Loucy (cell line): ENCODE measurements around the gene ACTL6B.

ENCODE experiments used
- EZH2phosphoT487 ChIP-seq: fragments of 200-600 bp; IDR thresholded peaks from 2 replicates; pipeline ENCODE4 v1.6.1; 2018; ENCODE audit warnings: antibody characterized with exemption, mild to moderate bottlenecking, moderate library complexity, borderline replicate concordance
- TF ChIP-seq, protein P1 (sequence below): fragments of 200-600 bp; sonication (generic); conservative IDR thresholded peaks from 2 replicates; pipeline ENCODE4 v1.5.1; 2014; ENCODE audit warnings: mild to moderate bottlenecking, antibody characterized with exemption, low read length

DNA sequence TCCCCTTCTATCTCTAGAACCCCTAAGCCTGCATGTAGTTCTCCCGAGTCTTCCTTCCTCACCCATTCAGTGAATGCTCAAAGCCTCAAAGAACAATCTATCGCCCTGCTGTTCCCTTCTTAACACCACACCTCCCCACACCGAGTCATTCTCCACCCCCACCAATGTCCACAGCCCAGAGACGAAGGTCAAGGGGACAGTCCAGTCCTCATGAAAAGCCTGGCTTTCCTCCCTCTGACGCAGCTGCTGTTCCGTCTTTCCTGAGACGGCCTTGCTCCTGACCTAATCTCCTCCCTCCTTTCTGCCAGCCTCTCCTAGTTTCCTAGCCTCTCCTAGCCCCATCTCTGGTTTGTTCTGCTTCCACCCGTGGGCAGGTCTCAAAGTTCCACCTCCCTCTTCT lies 34.7 kb downstream of the ACTL6B start:
- TF ChIP-seq, protein P1, sequence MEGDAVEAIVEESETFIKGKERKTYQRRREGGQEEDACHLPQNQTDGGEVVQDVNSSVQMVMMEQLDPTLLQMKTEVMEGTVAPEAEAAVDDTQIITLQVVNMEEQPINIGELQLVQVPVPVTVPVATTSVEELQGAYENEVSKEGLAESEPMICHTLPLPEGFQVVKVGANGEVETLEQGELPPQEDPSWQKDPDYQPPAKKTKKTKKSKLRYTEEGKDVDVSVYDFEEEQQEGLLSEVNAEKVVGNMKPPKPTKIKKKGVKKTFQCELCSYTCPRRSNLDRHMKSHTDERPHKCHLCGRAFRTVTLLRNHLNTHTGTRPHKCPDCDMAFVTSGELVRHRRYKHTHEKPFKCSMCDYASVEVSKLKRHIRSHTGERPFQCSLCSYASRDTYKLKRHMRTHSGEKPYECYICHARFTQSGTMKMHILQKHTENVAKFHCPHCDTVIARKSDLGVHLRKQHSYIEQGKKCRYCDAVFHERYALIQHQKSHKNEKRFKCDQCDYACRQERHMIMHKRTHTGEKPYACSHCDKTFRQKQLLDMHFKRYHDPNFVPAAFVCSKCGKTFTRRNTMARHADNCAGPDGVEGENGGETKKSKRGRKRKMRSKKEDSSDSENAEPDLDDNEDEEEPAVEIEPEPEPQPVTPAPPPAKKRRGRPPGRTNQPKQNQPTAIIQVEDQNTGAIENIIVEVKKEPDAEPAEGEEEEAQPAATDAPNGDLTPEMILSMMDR, result no peak
- no peak for TF ChIP-seq EZH2phosphoT487
